ENCODE measurements around the gene ZNF569.

GRCh38 chr19:37389234-37389633 is 78.0 kb downstream of the ZNF569 start:
- TF ChIP-seq CTCF (IDR thresholded peaks at IDR 0.05) = no peak
- TF ChIP-seq POLR2AphosphoS5 (IDR thresholded peaks at IDR 0.05) = no peak
- no peak for TF ChIP-seq EP300 (IDR thresholded peaks at IDR 0.05; ENCODE audit: low read depth)
- no peak for TF ChIP-seq POLR2A (IDR thresholded peaks at IDR 0.05)

All from transverse colon (tissue), 4 donors.